Measurements from ENCODE around the gene HEXA.

- TF ChIP-seq CTCF (IDR thresholded peaks at IDR 0.05) (no peak), EZH2 (IDR thresholded peaks at IDR 0.05; ENCODE audit: borderline replicate concordance, insufficient read depth, low read depth, low read length, poor library complexity, severe bottlenecking) (no peak)
Observed at GRCh38 chr15:72377331-72377730, 1.5 kb upstream of the HEXA start.
